NB4 (cell line): ENCODE results near the gene IL20RA.
A peak's percentile ranks its signal among the peaks of the same experiment; 100 is the strongest.
"Not testable (repeated sequence)": the region's sequence is repeated elsewhere in the genome, so short reads cannot be mapped to it uniquely, and the experiment has no call there.

Experiments
- DNase-seq: peaks from one replicate; pipeline ENCODE4 v3.0.0; 2010; ENCODE audit warnings: low read depth
- H3K4me3 ChIP-seq: one replicate; pipeline ENCODE4 v1.5.1; 2011; ENCODE audit warnings: mild to moderate bottlenecking, low read depth, low read length, moderate library complexity
- MYC ChIP-seq: IDR thresholded peaks from 2 replicates; pipeline ENCODE4 v1.6.1; 2011; ENCODE audit warnings: low read depth, low read length
- POLR2A ChIP-seq: IDR thresholded peaks from 2 replicates; pipeline ENCODE4 v1.6.1; 2011; ENCODE audit warnings: mild to moderate bottlenecking; ENCODE audit not compliant: insufficient read length; ENCODE audit errors: extremely low read depth
- TF ChIP-seq, protein P1 (sequence below): IDR thresholded peaks from one replicate; pipeline ENCODE4 v1.5.1; 2012; ENCODE audit warnings: low read depth, low read length
- TF ChIP-seq, protein P2 (sequence below): IDR thresholded peaks from 2 replicates; pipeline ENCODE4 v1.6.1; 2011; ENCODE audit warnings: low read depth, low read length

IL20RA gene

DNA sequence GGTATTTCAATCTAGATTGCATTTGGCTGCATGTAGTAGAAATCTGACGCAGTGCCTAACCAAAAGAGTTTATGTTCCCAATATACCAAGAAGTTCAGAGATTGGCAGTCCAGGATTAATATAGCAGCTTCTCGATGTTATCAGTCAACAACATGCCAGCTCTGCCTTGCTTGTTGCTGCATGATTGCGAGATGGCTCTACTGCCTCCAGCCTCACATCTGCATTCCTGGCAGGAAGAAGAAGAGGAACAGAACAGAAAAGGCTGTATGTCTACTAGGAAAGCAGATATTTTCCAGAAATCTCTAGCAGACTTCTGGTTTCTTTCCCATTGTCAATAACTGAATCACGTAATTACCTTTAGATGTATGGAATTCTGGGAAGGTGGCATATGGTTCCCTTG is 61.8 kb downstream of the IL20RA start:
- TF ChIP-seq, protein P1, sequence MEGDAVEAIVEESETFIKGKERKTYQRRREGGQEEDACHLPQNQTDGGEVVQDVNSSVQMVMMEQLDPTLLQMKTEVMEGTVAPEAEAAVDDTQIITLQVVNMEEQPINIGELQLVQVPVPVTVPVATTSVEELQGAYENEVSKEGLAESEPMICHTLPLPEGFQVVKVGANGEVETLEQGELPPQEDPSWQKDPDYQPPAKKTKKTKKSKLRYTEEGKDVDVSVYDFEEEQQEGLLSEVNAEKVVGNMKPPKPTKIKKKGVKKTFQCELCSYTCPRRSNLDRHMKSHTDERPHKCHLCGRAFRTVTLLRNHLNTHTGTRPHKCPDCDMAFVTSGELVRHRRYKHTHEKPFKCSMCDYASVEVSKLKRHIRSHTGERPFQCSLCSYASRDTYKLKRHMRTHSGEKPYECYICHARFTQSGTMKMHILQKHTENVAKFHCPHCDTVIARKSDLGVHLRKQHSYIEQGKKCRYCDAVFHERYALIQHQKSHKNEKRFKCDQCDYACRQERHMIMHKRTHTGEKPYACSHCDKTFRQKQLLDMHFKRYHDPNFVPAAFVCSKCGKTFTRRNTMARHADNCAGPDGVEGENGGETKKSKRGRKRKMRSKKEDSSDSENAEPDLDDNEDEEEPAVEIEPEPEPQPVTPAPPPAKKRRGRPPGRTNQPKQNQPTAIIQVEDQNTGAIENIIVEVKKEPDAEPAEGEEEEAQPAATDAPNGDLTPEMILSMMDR: no peak
- TF ChIP-seq, protein P2, sequence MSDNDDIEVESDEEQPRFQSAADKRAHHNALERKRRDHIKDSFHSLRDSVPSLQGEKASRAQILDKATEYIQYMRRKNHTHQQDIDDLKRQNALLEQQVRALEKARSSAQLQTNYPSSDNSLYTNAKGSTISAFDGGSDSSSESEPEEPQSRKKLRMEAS: no peak
- no peak for TF ChIP-seq POLR2A
- no peak for TF ChIP-seq MYC
- no peak overlapping the region for H3K4me3 ChIP-seq
- no peak for DNase-seq

DNA sequence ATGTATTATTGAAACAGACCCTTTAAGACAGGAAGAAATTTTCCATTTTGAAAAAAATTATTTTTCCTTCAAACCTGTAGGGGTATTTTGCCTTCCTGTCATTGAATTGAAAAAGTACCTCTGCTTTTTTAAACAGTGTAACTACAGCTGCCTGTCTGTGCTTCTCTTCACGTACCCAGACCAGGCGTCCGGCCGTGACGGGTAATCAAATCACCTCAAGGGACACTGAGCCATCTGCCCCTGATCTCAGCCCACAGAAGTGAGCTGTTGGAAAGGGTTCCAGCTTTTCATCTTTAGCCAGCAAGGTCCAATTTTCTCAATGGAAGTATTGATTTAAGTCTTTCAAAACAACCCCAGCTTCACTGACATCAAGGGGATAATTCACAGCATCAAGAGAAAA is 64.7 kb downstream of the IL20RA start:
- TF ChIP-seq, protein P2: no peak
- DNase-seq: no peak
- no peak overlapping the region for H3K4me3 ChIP-seq

DNA sequence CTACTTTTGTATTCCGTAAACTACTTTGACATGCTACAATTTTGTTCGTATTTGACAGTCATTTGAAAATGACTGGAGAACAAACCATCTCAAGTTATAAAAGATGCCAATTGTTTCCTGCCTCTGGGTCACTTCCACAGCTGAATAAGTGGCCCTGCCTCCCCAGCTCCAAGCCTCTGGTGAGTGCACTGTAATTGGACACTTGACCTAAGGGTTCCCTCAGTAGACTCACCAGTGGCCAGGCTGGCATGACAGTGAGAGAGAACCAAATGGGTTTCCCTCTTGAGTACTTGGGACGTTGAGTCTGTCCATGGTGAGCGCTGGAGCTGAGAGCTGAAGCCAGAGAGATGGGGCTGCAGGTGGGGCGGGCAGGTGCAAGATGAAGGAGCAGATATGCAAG is 65.6 kb downstream of the IL20RA start:
- no peak overlapping the region for H3K4me3 ChIP-seq
- no peak for DNase-seq
- no peak for TF ChIP-seq POLR2A

DNA sequence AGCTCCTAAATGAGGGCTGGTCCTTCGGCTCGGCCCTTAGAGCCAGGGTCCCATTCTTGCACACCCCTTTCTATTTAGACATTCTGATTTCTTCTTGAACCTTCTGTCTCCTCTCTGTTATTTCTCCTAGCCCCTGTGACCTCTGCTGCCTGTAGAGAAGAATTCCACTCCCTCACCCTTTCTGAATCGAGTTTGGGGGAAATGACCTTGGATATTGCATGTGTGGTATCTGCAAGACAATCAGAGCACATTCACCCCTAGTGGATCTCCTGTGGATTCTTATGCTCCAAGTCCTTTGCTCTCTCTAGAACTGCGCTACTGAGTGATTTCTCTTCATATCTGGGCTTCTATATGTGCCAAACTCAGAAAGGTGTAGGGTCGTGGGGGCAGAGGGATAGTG is 67.7 kb downstream of the IL20RA start:
- no peak overlapping the region for H3K4me3 ChIP-seq
- TF ChIP-seq, protein P1: no peak
- TF ChIP-seq POLR2A: no peak
- TF ChIP-seq, protein P2: no peak
- no peak for TF ChIP-seq MYC
- DNase-seq: no peak

DNA sequence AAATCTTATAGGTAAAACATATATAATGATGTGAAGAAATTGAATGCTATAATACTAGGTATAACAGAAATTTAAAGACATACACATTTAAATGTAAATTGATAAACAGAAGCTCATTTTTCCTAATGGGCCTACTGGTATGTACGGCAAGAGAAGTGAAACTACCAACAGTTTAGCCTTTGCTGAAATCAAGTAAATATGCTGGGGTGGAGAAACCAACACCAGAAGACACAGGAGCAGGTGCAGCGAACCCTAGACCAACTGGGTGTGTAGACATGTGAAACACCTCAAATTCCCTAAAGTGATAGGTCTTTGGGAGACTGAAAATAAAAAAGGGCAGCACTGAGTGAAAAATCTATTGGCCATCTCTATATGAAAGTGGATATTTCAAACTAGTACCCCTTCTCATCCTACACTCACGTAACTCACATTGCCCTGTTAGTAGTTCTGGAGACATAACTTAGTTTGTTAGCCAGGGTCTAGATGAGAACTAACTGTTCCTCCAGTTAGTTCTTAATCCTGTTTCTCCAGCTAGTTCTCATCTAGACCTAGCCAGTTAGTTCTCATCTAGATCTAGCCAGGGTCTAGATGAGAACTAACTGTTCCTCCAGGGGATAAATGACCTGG is 69.6 kb downstream of the IL20RA start:
- no peak overlapping the region for H3K4me3 ChIP-seq
- no peak for DNase-seq
- TF ChIP-seq, protein P1: no peak
- TF ChIP-seq, protein P2: no peak
- TF ChIP-seq POLR2A: no peak
- TF ChIP-seq MYC: no peak

DNA sequence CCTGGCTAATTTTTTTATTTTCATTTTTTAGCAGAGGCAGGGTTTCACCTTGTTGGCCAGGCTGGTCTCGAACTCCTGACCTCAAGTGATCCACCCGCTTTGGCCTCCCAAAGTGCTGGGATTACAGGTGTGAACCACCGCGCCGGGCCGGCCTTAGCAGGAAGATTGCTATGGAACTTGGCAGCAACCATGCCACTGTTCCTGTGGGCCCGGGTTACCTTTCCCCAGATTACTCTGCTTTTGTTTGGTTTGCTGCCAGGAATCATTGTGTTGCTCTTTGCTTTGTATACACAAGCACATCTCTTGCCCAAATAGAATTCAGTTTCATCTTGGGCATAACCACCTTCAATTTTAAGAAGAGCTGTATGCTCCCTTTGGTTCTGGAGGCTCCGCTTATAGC is 71.0 kb downstream of the IL20RA start:
- not testable (repeated sequence) for H3K4me3 ChIP-seq

DNA sequence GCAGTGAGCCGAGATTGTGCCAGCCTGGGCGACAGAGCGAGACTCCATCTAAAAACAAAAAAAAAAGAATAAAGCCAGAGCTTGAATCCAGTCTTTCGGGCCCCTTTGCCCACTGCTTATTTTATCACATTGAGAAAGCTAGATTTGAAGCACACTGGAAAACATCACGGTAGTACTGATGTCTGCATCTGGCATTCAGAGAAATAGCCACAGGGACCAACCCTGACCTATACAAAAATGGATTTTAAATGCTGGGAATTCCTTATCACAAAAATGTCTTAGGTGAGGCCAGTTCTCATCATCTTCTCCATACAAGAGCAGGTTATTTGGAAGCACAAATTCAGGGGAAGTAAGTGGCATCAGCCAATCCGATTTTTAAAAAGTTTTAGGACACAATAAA is 73.2 kb downstream of the IL20RA start:
- H3K4me3 ChIP-seq: no peak overlapping the region
- no peak for DNase-seq
- TF ChIP-seq POLR2A (no peak), MYC (no peak)
- TF ChIP-seq, protein P1: no peak
- TF ChIP-seq, protein P2: no peak

More for the DNA sequence above, 71.0 kb downstream of the IL20RA start:
- DNase-seq: not testable (repeated sequence)

DNA sequence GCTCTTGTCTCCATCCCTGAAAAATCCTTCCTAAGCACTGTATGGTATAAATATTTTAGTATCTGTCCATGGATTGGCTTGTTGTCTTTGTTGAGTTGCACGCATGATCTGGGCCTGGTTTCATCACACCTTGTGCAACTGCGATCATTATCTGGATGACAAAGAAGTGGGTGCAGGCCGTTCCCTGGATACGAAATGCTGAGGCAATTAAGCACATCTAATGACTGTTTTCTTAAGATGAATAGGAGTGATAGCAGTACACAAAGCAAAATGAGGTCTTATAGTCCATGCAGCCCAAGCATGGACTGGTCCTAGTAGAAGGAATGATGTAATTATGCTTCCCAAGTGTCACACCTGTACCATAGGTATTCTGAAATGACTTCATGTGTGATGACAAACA is 74.8 kb downstream of the IL20RA start:
- peak; percentile 68 for DNase-seq
- TF ChIP-seq, protein P2: no peak
- no peak for TF ChIP-seq MYC
- TF ChIP-seq, protein P1: no peak
- no peak for TF ChIP-seq POLR2A
- H3K4me3 ChIP-seq: no peak overlapping the region
